ENCODE measurements around the gene MTCP1. TPM values are rescaled to one million over a fixed set of nuclear protein-coding genes. Genes with fewer than 3 reads are reported as not detected.
A peak's percentile ranks its signal among the peaks of the same experiment; 100 is the strongest.

Gene MTCP1
- total RNA-seq, 2 donors from 2014 or later: 2.6 to 3.0 TPM

DNA sequence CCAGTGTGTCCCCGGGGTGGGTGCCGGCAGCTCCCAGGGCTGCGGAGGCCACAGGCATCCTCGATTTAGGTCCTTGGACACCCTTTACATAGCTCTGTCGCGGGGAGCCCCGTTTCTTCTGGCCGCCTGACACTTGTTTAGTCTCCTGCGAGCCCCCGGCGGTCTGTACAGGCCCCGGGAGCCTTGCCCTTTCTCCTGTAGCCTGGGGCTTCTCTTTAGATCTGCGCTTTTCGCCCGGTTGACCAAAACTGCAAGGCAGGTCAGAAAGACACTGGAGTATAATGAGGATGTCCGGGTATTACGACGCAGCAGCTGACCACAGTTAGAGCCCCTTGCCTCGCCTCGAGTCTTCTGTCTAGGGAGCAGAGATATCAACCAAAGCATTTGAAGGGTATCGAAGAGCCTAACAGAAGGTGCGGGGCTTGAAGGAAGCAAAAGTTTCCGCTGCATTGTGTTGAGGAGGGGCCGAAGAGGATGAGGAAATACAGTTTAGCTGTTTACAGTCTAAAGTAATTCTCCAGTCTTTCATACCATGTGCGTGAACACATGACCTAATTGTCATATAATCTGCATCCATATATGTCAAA, 851 bp upstream of the MTCP1 start:
- 0% methylated on average over 5 to 22 of the region's 25 CpGs for WGBS, 2 donors
- peak in 1 of 4 donors; percentile 10 for DNase-seq
- ATAC-seq: peak; percentile 5
- H3K27ac ChIP-seq: peak overlapping the region; percentile 26 to 84 (median 72)
- no peaks in the 10 kb centered on the region for H3K9me3 ChIP-seq
- H3K4me3 ChIP-seq: peak overlapping the region; percentile 12 to 26
- intact Hi-C loops (cut with DNase I): no loop called here
- peaks cover 16% of the 10 kb centered on the region for H3K4me1 ChIP-seq
- TF ChIP-seq, protein P1, sequence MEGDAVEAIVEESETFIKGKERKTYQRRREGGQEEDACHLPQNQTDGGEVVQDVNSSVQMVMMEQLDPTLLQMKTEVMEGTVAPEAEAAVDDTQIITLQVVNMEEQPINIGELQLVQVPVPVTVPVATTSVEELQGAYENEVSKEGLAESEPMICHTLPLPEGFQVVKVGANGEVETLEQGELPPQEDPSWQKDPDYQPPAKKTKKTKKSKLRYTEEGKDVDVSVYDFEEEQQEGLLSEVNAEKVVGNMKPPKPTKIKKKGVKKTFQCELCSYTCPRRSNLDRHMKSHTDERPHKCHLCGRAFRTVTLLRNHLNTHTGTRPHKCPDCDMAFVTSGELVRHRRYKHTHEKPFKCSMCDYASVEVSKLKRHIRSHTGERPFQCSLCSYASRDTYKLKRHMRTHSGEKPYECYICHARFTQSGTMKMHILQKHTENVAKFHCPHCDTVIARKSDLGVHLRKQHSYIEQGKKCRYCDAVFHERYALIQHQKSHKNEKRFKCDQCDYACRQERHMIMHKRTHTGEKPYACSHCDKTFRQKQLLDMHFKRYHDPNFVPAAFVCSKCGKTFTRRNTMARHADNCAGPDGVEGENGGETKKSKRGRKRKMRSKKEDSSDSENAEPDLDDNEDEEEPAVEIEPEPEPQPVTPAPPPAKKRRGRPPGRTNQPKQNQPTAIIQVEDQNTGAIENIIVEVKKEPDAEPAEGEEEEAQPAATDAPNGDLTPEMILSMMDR (IDR thresholded peaks at IDR 0.05): no peak
- TF ChIP-seq POLR2A (IDR thresholded peaks at IDR 0.05): peak in 1 of 3 donors; percentile 15
- no peaks in the 10 kb centered on the region for H3K27me3 ChIP-seq
- no peaks in the 10 kb centered on the region for H3K36me3 ChIP-seq (replicated peaks in 1 of 2; ENCODE audit: insufficient read depth in 1 of 2, low read depth in 2 of 2)

GRCh38 chrX:155070663-155070974, 317 bp downstream of the MTCP1 start:
- TF ChIP-seq POLR2A (IDR thresholded peaks at IDR 0.05): no peak
- H3K27me3 ChIP-seq: no peaks in the 10 kb centered on the region
- H3K9me3 ChIP-seq: no peaks in the 10 kb centered on the region
- DNase-seq (no peak), ATAC-seq (peak; percentile 17)
- WGBS, 2 donors: 0 to 1% methylated on average over 1 to 16 of the region's 16 CpGs
- H3K4me1 ChIP-seq: peaks cover 23% of the 10 kb centered on the region
- H3K4me3 ChIP-seq: peak overlapping the region; percentile 22 to 32
- intact Hi-C loops (cut with DNase I): no loop called here
- H3K36me3 ChIP-seq (replicated peaks in 1 of 2; ENCODE audit: insufficient read depth in 1 of 2, low read depth in 2 of 2): no peaks in the 10 kb centered on the region
- peak overlapping the region; percentile 48 to 92 (median 80) for H3K27ac ChIP-seq

GRCh38 chrX:155070038-155070437, 898 bp downstream of the MTCP1 start:
- Histone ChIP-seq H3K4me1 (peaks cover 28% of the 10 kb centered on the region), H3K9me3 (no peaks in the 10 kb centered on the region), H3K27me3 (no peaks in the 10 kb centered on the region), H3K36me3 (replicated peaks in 1 of 2; ENCODE audit: insufficient read depth in 1 of 2, low read depth in 2 of 2) (no peaks in the 10 kb centered on the region), H3K4me3 (peak overlapping the region in 1 of 2 donors; percentile 22), H3K27ac (peak overlapping the region; percentile 48 to 92 (median 80))
- TF ChIP-seq POLR2A (IDR thresholded peaks at IDR 0.05): no peak
- TF ChIP-seq, protein P1 (IDR thresholded peaks at IDR 0.05): no peak
- ATAC-seq (no peak), DNase-seq (peak in 1 of 4 donors; percentile 8)
- intact Hi-C loops (cut with DNase I): no loop called here
- 1% methylated on average over 12 of the region's 12 CpGs for WGBS, 2 donors

DNA sequence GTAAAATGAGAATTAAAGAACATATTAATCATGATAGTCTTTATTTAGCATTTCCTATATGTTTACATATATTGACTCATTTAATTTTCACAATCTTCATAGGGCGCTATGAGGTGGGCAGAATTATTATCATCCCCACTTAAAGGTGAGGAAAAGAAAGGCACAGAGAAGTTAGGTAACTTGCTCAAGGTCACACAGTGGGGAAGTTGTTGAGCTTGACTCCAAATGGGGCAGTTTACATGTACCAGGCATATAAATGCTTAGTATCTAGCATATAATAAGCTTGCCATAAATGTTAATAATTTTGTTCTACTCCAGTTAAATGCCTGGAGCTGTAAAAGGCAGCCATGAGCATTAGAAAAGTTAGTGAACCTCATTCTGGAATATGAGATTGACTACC, 1.5 kb downstream of the MTCP1 start:
- H3K27me3 ChIP-seq: no peaks in the 10 kb centered on the region
- WGBS, 2 donors: 44 to 45% methylated on average over 1 of the region's 1 CpG
- intact Hi-C loops (cut with DNase I): no loop called here
- DNase-seq (no peak), ATAC-seq (no peak)
- peaks cover 32% of the 10 kb centered on the region for H3K4me1 ChIP-seq
- no peak overlapping the region for H3K4me3 ChIP-seq
- no peaks in the 10 kb centered on the region for H3K36me3 ChIP-seq (replicated peaks in 1 of 2; ENCODE audit: insufficient read depth in 1 of 2, low read depth in 2 of 2)
- no peaks in the 10 kb centered on the region for H3K9me3 ChIP-seq
- TF ChIP-seq, protein P1 (IDR thresholded peaks at IDR 0.05): no peak
- TF ChIP-seq POLR2A (IDR thresholded peaks at IDR 0.05): no peak
- no peak overlapping the region for H3K27ac ChIP-seq

GRCh38 chrX:155068165-155068564, 2.8 kb downstream of the MTCP1 start:
- intact Hi-C loops (cut with DNase I): no loop called here
- no peak for DNase-seq

More at GRCh38 chrX:155068165-155068564, 2.8 kb downstream of the MTCP1 start:
- no peak overlapping the region for H3K27ac ChIP-seq
- TF ChIP-seq POLR2A (IDR thresholded peaks at IDR 0.05): no peak
- TF ChIP-seq, protein P1 (IDR thresholded peaks at IDR 0.05): no peak
- no peaks in the 10 kb centered on the region for H3K27me3 ChIP-seq
- ATAC-seq: no peak
- H3K4me3 ChIP-seq: no peak overlapping the region
- H3K4me1 ChIP-seq: peaks cover 30% of the 10 kb centered on the region
- no peaks in the 10 kb centered on the region for H3K36me3 ChIP-seq (replicated peaks in 1 of 2; ENCODE audit: insufficient read depth in 1 of 2, low read depth in 2 of 2)
- 60 to 88% methylated on average over 1 of the region's 1 CpG for WGBS, 2 donors
- H3K9me3 ChIP-seq: no peaks in the 10 kb centered on the region
